HG03108 (cell line): ENCODE results near the gene ANO4.

Source experiments
- ATAC-seq: cut with Tn5 transposase; IDR thresholded peaks from one replicate; pipeline ENCODE4 v1.9.1; 2021; ENCODE audit warnings: moderate library complexity; ENCODE audit not compliant: unreplicated experiment

Gene ANO4

GRCh38 chr12:100794441-100795173 is at the start of gene ANO4:
TSS of gene ANO4 (plus strand) at chr12:100794776. CDS start at chr12:100901786, 107,010 bp downstream.
- no peak for ATAC-seq

GRCh38 chr12:100745378-100746071 is 49.1 kb upstream of the ANO4 start:
- no peak for ATAC-seq

DNA sequence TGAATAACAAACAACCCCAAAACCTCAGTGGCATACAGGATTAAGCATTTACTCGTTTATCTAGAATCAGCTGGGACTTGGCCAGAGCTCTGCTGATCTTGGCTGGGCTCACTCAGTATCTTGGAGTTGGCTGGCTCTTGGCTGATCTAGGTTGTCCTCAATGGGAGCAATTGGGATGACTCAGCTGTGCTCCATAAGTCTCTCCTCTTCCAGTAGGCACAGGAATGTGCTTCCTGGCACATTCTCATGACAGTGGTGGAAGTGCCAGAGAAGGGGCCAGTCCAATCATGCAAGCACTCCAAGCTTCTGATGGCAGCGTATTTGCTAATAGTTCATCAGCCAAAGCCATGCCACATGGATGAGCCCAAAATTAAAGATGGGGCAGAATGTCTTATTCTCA is 41.7 kb upstream of the ANO4 start:
- ATAC-seq = no peak

DNA sequence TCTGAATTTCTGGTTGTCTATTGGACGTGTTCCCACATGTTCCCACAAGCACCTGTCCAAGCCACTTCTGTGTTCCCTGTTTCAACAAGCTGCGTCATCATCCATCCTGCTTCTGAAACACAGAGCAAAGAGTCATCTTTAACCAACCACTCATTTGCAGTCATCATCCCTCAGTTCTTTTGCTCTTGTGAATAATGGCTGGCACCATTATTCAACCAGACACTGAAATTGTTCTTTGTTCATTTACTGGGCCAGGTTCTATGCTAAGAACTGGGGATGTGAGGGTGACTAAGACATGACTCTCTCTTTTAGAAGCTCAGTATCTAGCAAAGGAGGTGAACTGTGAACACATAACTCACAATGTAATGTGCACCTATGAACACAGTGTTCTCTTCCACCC is 40.7 kb upstream of the ANO4 start:
- no peak for ATAC-seq

DNA sequence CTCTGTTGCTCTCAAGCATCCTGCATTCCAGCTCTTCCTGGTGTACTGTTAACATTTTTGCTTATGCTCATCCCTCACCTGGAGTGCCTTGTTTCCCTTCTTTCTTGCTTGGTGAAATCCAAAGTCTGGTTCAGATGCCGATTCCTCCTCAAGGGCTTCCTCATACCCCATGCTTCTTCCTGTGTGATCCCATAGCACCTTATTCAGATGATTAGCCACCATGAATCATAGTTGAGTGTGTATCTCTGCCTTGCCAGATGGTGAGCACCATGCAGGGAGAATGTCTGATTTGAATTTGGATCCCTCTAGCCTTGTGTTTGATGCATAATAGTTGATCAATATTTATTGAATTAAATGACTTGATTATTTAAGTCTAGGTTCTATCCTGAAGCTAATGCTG is 39.4 kb upstream of the ANO4 start:
- ATAC-seq = no peak

GRCh38 chr12:100758083-100758482 is 36.5 kb upstream of the ANO4 start:
- ATAC-seq = no peak

DNA sequence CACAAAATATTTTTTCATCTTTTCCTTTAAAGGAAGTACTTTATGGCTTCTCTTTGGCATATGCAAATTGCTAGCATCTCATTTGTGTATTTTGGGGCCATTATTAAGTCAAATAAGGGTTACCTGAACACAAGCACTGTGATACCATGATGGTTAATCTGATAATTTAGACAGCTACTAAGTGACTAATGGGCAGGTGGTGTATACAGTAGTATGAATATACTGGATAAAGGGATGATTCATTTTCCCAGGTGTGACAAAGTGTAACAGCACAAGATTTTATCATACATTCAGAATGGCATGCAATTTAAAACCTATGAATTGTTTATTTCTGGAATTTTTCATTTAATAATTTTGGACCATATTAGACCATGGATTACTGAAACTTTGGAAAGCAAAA is 27.2 kb upstream of the ANO4 start:
- no peak for ATAC-seq

DNA sequence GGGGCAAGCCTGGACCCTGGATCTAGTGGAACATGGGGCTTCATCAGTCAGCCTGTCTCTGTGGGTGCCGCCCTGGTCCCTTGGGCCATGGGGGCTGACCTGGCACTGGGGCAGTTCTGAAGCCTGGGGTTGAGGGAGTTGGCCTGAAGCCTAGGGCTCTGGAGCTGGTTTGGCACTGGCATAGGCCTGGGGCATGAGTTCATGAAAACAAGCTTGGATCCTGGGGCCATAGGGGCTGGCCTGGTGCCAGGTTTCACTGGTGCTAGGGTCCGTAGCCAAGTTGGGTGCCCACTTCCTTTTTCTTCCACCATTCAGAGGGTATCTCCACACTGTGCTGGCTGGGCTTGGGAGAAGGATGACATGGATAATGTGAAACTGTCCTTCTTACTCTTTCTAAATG is 26.6 kb upstream of the ANO4 start:
- ATAC-seq = no peak

GRCh38 chr12:100778967-100779590 is 15.5 kb upstream of the ANO4 start:
- ATAC-seq = no peak

DNA sequence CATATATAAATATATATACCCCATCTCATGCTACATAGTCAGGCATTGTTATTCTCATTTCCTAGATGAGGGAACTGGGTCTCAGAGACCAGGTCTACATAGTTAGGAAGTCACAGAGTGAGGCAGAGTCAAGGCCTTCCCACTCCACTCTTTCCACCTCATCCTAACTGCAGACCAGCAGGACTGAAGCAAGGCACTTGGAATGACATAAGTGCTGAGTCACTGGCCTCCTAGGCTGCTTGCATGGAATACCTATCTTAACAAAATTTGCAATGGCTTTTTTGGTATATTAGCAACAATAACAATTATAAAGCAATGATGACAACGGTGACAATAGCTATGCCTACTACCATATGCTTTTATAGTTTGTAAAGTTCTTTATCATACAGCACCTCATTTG is 5.4 kb upstream of the ANO4 start:
- ATAC-seq = no peak

- no peak for ATAC-seq
Measured at GRCh38 chr12:100789975-100790374, 4.6 kb upstream of the ANO4 start.

GRCh38 chr12:100790552-100790951 is 4.0 kb upstream of the ANO4 start:
- ATAC-seq = no peak

DNA sequence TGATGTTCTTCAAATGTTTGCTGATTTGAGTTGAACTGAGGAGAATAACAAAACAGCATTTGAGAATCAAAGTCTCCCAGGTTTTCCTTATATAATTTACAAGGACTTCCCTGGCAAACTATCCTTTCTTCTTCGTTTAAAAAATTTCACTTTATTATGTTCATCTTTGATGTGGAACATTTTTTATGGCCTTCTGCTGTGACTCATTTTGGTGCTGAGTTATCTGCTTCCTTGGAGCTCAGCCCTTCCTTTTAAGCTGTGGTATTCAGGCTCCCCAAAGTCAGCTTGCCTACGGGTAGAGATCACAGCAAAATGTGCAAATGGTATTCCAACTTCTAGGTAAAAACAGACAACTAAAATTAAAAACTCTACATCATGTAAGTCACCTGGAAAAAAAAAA is 1.4 kb upstream of the ANO4 start:
- ATAC-seq = no peak

GRCh38 chr12:100795174-100795799 is 711 bp downstream of the ANO4 start:
- no peak for ATAC-seq

DNA sequence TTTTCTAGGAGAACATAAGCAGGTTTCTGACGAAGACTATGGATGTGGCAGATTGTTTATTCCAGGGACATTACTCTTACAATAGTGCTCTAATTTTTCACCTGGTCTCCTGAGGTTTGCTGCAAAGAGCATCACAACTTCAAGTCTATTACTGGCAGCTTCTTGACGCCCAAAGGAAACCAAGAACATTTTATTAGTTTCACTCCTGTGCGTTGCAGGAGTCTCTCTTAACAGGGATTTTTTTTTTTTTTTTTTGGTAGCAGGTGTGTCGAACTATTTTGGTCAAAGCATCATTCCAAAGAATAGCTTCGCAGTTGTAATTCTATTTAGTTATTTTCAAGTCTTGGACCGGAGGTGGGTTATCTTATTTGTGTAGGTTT is 1.2 kb downstream of the ANO4 start:
- ATAC-seq = no peak

DNA sequence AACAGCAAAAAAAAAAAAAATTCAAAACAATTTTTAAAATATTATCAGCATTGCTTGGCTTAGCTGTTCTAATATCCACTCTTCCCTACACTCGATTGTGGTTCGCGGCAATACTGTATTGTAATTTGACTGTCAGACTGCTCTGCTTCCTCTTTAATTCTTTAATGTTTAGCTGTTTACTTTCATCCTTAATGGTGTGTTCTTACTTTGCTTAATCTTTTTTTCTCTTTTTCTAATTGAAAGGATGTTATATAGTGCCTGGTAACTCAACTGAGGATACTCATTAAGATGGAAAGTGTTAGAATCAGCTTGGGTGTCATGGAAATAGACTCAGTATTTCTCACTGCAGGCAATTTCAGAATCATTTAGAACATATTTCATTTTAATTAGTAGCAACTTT is 2.0 kb downstream of the ANO4 start:
- ATAC-seq = no peak

DNA sequence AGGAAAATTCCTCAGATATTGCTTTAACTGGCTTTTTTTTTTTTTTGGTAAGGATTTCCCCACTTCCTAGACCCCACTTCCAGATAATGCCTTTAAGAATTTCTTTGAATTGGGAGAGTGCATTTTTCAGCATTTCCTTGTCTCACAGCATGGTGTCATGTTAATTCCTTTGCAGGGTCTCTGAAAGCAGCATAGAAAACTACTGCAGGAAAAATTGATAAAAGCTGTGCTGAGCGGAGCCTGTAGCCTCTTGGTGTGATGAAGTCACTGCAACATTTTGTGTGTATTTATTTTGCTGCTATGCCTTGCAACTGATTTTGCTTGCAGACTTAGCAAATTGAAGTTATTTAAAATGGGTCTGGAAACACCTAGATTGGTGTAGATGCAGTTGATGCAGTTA is 2.7 kb downstream of the ANO4 start:
- ATAC-seq = no peak

DNA sequence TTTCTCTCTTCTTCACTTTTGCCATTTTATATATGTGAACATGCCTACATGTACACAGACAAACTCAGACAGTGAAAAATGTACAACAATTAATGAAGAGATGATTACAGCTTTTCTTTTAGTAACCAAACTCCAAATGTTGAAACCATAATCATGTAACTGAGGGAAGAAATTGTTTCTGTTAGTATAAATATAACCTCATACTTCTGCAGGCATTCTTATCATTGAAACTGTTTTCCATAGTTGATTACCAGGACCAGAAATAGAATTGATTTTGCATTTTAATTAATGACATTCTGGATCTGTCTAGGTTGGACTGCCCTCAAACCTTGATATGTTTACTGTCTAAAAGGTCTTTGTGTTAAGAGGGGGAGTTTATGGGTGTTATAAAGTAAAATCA is 3.2 kb downstream of the ANO4 start:
- no peak for ATAC-seq

DNA sequence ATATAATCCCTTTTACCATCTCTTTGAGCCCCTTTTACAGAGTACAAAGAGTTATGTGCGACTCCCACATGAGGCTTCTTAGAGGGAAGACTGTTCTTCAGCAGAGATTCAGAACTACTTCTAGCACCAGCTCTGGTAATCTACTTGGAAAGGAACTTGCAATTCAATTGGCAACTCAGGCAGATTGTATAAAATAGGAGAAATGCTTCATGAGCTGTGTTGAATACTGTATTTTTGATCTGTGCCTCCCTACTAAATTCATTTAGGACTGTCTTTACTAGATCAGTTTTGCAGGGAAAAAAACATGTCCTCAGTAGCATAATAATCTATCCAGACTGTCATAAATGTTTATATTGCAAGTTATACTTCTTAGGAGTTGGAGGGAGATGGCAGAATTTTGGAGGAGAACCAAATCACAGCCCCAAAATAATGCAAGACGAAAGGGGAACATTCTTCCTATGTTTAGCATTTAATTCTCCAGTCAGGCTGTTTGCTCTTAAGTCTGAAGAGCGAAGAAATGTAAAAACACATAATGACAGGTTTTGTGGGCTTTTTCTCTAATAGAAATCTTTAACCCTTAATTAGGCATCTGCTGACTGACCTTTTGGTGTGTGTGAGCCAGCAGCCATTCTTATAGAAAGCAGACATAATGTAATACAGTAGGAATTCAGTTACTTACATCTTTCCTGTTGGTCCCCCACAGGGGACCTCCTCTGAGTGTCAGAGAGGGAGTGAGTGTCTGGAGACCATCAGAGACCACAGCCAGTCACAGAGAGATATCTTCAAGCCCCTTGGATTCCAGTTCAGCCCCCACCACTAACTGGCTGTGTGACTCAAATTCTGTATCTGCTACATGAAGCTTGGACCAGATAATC is 3.9 kb downstream of the ANO4 start:
- ATAC-seq = no peak

- ATAC-seq = no peak
Measured at GRCh38 chr12:100799770-100800169, 5.2 kb downstream of the ANO4 start.

- no peak for ATAC-seq
Measured at GRCh38 chr12:100800723-100801122, 6.1 kb downstream of the ANO4 start.
